OCI-LY7 (cell line): ENCODE measurements around the gene PARD3B. TPM values are rescaled to one million over a fixed set of nuclear protein-coding genes. Genes with fewer than 3 reads are reported as not detected.

Source experiments
- BruUV-seq: library from RNA; stranded (reverse); fragments of 400-500 nt; replicated peaks from 2 replicates; lab custom pipeline; 2021; lab: Mats Ljungman, UMichigan
- CTCF ChIA-PET: fragments of 300-600 bp; sonication (Branson Sonifier 250); formaldehyde crosslinking; loops from one replicate; lab custom pipeline; 2022; ENCODE audit warnings: antibody characterized with exemption; ENCODE audit not compliant: unreplicated experiment; lab: Charles Lee
- POLR2A ChIA-PET: fragments of 300-600 bp; sonication (Branson Sonifier 250); formaldehyde crosslinking; loops from one replicate; lab custom pipeline; 2022; ENCODE audit warnings: antibody characterized with exemption; lab: Charles Lee
- DNase-seq: peaks from one replicate; pipeline ENCODE4 v3.0.0-alpha.2; 2015; ENCODE audit warnings: low spot score
- H2AFZ ChIP-seq: fragments of 200-600 bp; sonication (generic), shearing (Covaris generic); 2 replicates; pipeline ENCODE4 v1.6.1; 2014; ENCODE audit warnings: mild to moderate bottlenecking, antibody characterized with exemption, low read length, moderate library complexity
- H3K27ac ChIP-seq: fragments of 200-600 bp; sonication (generic); 2 replicates; pipeline ENCODE4 v1.5.1; 2014; ENCODE audit warnings: mixed run types, low read depth, mild to moderate bottlenecking, moderate library complexity, low read length, inconsistent platforms; ENCODE audit not compliant: poor library complexity, severe bottlenecking
- H3K36me3 ChIP-seq: fragments of 200-600 bp; sonication (generic); 2 replicates; pipeline ENCODE4 v1.6.1; 2014; ENCODE audit warnings: mild to moderate bottlenecking, antibody characterized with exemption, low read length, moderate library complexity, mixed read lengths; ENCODE audit not compliant: insufficient read depth
- H3K4me1 ChIP-seq: fragments of 200-600 bp; sonication (generic); 2 replicates; pipeline ENCODE4 v1.5.1; 2014; ENCODE audit warnings: mild to moderate bottlenecking, low read length; ENCODE audit not compliant: insufficient read depth, poor library complexity, severe bottlenecking
- H3K4me2 ChIP-seq: fragments of 200-600 bp; sonication (generic); 2 replicates; pipeline ENCODE4 v1.6.1; 2014; ENCODE audit warnings: mild to moderate bottlenecking, low read length
- H3K4me3 ChIP-seq: fragments of 200-600 bp; sonication (generic); 2 replicates; pipeline ENCODE4 v1.5.1; 2014; ENCODE audit warnings: mild to moderate bottlenecking, low read depth, low read length; ENCODE audit not compliant: poor library complexity, severe bottlenecking
- H3K79me2 ChIP-seq: fragments of 200-600 bp; sonication (generic); 2 replicates; pipeline ENCODE4 v1.6.1; 2016; ENCODE audit warnings: low read depth, mild to moderate bottlenecking, low read length, moderate library complexity, mixed read lengths; ENCODE audit not compliant: insufficient read depth
- H3K9me2 ChIP-seq: fragments of 200-600 bp; sonication (generic); 2 replicates; pipeline ENCODE4 v1.6.1; 2016; ENCODE audit warnings: mild to moderate bottlenecking, low read length, mixed read lengths; ENCODE audit not compliant: insufficient read depth
- H3K9me3 ChIP-seq: fragments of 200-600 bp; sonication (generic); 2 replicates; pipeline ENCODE4 v1.6.1; 2014; ENCODE audit warnings: mild to moderate bottlenecking, mixed run types, low read length, mixed read lengths
- H4K20me1 ChIP-seq: fragments of 200-600 bp; sonication (generic); 2 replicates; pipeline ENCODE4 v1.6.1; 2014; ENCODE audit warnings: mild to moderate bottlenecking, antibody characterized with exemption, low read length, moderate library complexity, mixed read lengths; ENCODE audit not compliant: insufficient read depth
- CTCF ChIP-seq: fragments of 200-600 bp; sonication (generic); conservative IDR thresholded peaks from 2 replicates; pipeline ENCODE4 v1.5.1; 2014; ENCODE audit warnings: mild to moderate bottlenecking, antibody characterized with exemption, low read length, moderate library complexity, mixed read lengths
- EZH2phosphoT487 ChIP-seq: fragments of 200-600 bp; sonication (generic); IDR thresholded peaks from 2 replicates; pipeline ENCODE4 v1.6.1; 2018; ENCODE audit warnings: low read depth, borderline replicate concordance, mild to moderate bottlenecking, mixed run types, antibody characterized with exemption, low read length, moderate library complexity, mixed read lengths
- intact Hi-C: fragments of 100-400 bp; cut with micrococcal nuclease; formaldehyde crosslinking; loops from one replicate; pipeline ENCODE4 v1.10.0; 2022; ENCODE audit not compliant: unreplicated experiment
- total RNA-seq, 2 experiments: library from RNA; depleted of rRNA in 1 of 2; stranded (reverse); fragments of >200 nt in 1 of 2; shearing (Covaris generic) in 1 of 2; gene quantifications; 2 replicates each; pipeline ENCODE4 v1.2.3, GENCODE V29; 2014 to 2022

The PARD3B gene
- total RNA-seq, 2 experiments from 2014 or later: not detected

- H3K9me3 ChIP-seq: no peaks in the 10 kb centered on the region
- H3K36me3 ChIP-seq: no peaks in the 10 kb centered on the region
- H3K9me2 ChIP-seq: no peaks in the 10 kb centered on the region
- ChIA-PET POLR2A (no interaction called here), CTCF (no interaction called here)
- H4K20me1 ChIP-seq: no peaks in the 10 kb centered on the region
- H3K79me2 ChIP-seq: no peaks in the 10 kb centered on the region
- no peak overlapping the region for H2AFZ ChIP-seq
- H3K4me1 ChIP-seq: no peaks in the 10 kb centered on the region
- no peak for DNase-seq
- H3K27ac ChIP-seq: no peak overlapping the region
- BruUV-seq: no TSS peak
- no peak overlapping the region for H3K4me3 ChIP-seq
- TF ChIP-seq EZH2phosphoT487: no peak
- no peak for TF ChIP-seq CTCF
- no peak overlapping the region for H3K4me2 ChIP-seq
- intact Hi-C loops: no loop called here
Observed at GRCh38 chr2:205022841-205023240, 477.6 kb downstream of the PARD3B start.

- no peaks in the 10 kb centered on the region for H3K79me2 ChIP-seq
- no peaks in the 10 kb centered on the region for H3K9me3 ChIP-seq
- POLR2A ChIA-PET: no interaction called here
- BruUV-seq: no TSS peak
- intact Hi-C loops: no loop called here
- H3K4me1 ChIP-seq: no peaks in the 10 kb centered on the region
- no peak for TF ChIP-seq CTCF
- TF ChIP-seq EZH2phosphoT487: no peak
- CTCF ChIA-PET: no interaction called here
- no peaks in the 10 kb centered on the region for H4K20me1 ChIP-seq
- H3K36me3 ChIP-seq: no peaks in the 10 kb centered on the region
- no peak for DNase-seq
- no peak overlapping the region for H2AFZ ChIP-seq
- H3K27ac ChIP-seq: no peak overlapping the region
- H3K9me2 ChIP-seq: no peaks in the 10 kb centered on the region
- no peak overlapping the region for H3K4me2 ChIP-seq
- H3K4me3 ChIP-seq: no peak overlapping the region
Observed at GRCh38 chr2:205024822-205025518, 479.7 kb downstream of the PARD3B start.

GRCh38 chr2:205025580-205026240 lies 480.4 kb downstream of the PARD3B start:
- no peaks in the 10 kb centered on the region for H3K9me2 ChIP-seq
- H3K9me3 ChIP-seq: no peaks in the 10 kb centered on the region
- H2AFZ ChIP-seq: no peak overlapping the region
- ChIA-PET CTCF (no interaction called here), POLR2A (no interaction called here)
- no TSS peak for BruUV-seq
- no peaks in the 10 kb centered on the region for H4K20me1 ChIP-seq
- no peaks in the 10 kb centered on the region for H3K79me2 ChIP-seq
- no peaks in the 10 kb centered on the region for H3K36me3 ChIP-seq
- DNase-seq: no peak
- H3K27ac ChIP-seq: no peak overlapping the region
- no peak overlapping the region for H3K4me3 ChIP-seq
- no peak overlapping the region for H3K4me2 ChIP-seq
- H3K4me1 ChIP-seq: no peaks in the 10 kb centered on the region
- intact Hi-C loops: no loop called here
- no peak for TF ChIP-seq CTCF
- no peak for TF ChIP-seq EZH2phosphoT487
